Activated CD4-positive, alpha-beta T cell treated with anti-CD3 and anti-CD28 coated beads, Interleukin-2, amount 50 U/mL, for 1 hour (primary cell): ENCODE measurements around the gene PRAC2.

Experiments used
- DNase-seq: peaks from one replicate; pipeline ENCODE4 v3.0.0-alpha.2; 2020

Gene PRAC2

GRCh38 chr17:48755356-48755755 is 32.4 kb downstream of the PRAC2 start:
- no peak for DNase-seq

GRCh38 chr17:48756830-48757251 is 33.9 kb downstream of the PRAC2 start:
- DNase-seq: no peak

GRCh38 chr17:48757524-48757961 is 34.6 kb downstream of the PRAC2 start:
- DNase-seq: no peak

GRCh38 chr17:48759288-48759687 is 36.3 kb downstream of the PRAC2 start:
- no peak for DNase-seq

- no peak for DNase-seq
These were observed 37.4 kb downstream of the PRAC2 start for GRCh38 chr17:48760411-48760810.

- DNase-seq: no peak
These were observed 38.1 kb downstream of the PRAC2 start for GRCh38 chr17:48761114-48761513.

- no peak for DNase-seq
These were observed 44.3 kb downstream of the PRAC2 start for GRCh38 chr17:48767263-48767774.

GRCh38 chr17:48769009-48769675 is 46.2 kb downstream of the PRAC2 start:
- DNase-seq: no peak

- no peak for DNase-seq
These were observed 48.0 kb downstream of the PRAC2 start for GRCh38 chr17:48770954-48771353.

- no peak for DNase-seq
These were observed 50.3 kb downstream of the PRAC2 start for GRCh38 chr17:48773245-48773644.
